Measurements from ENCODE around the gene NOP53.
"Not testable (repeated sequence)": the region's sequence is repeated elsewhere in the genome, so short reads cannot be mapped to it uniquely, and the experiment has no call there.

NOP53 gene

GRCh38 chr19:47719047-47719859 lies 26.1 kb upstream of the NOP53 start:
- in situ Hi-C loops (cut with HindIII; ENCODE audit: low sequenced_read_pairs) = no loop called here
- no peak for TF ChIP-seq CTCF (IDR thresholded peaks at IDR 0.05; ENCODE audit: low read depth, low read length)
- DNase-seq (ENCODE audit: low read depth, low spot score) = peak; percentile 96
- no peak overlapping the region for H3K4me3 ChIP-seq (ENCODE audit: low read depth, low read length)

GRCh38 chr19:47720669-47721422 lies 24.5 kb upstream of the NOP53 start:
- no peak overlapping the region for H3K4me3 ChIP-seq (ENCODE audit: low read depth, low read length)
- DNase-seq (ENCODE audit: low read depth, low spot score) = no peak
- in situ Hi-C loops (cut with HindIII; ENCODE audit: low sequenced_read_pairs) = no loop called here
- TF ChIP-seq CTCF (IDR thresholded peaks at IDR 0.05; ENCODE audit: low read depth, low read length) = no peak

GRCh38 chr19:47723581-47723940 lies 21.8 kb upstream of the NOP53 start:
- H3K4me3 ChIP-seq (ENCODE audit: low read depth, low read length) = no peak overlapping the region
- in situ Hi-C loops (cut with HindIII; ENCODE audit: low sequenced_read_pairs) = no loop called here
- DNase-seq (ENCODE audit: low read depth, low spot score) = peak; percentile 88
- TF ChIP-seq CTCF (IDR thresholded peaks at IDR 0.05; ENCODE audit: low read depth, low read length) = no peak

- DNase-seq (ENCODE audit: low read depth, low spot score) = no peak
- no peak for TF ChIP-seq CTCF (IDR thresholded peaks at IDR 0.05; ENCODE audit: low read depth, low read length)
- in situ Hi-C loops (cut with HindIII; ENCODE audit: low sequenced_read_pairs) = no loop called here
- H3K4me3 ChIP-seq (ENCODE audit: low read depth, low read length) = no peak overlapping the region
Observed at GRCh38 chr19:47725759-47726401, 19.5 kb upstream of the NOP53 start.

GRCh38 chr19:47726467-47726866 lies 18.9 kb upstream of the NOP53 start:
- peak; percentile 64 for DNase-seq (ENCODE audit: low read depth, low spot score)
- no peak overlapping the region for H3K4me3 ChIP-seq (ENCODE audit: low read depth, low read length)
- TF ChIP-seq CTCF (IDR thresholded peaks at IDR 0.05; ENCODE audit: low read depth, low read length) = no peak
- in situ Hi-C loops (cut with HindIII; ENCODE audit: low sequenced_read_pairs) = no loop called here

- DNase-seq (ENCODE audit: low read depth, low spot score); in situ Hi-C loops (cut with HindIII; ENCODE audit: low sequenced_read_pairs): not testable (repeated sequence)
Observed at GRCh38 chr19:47728295-47728694, 17.1 kb upstream of the NOP53 start.

GRCh38 chr19:47729468-47729798 lies 15.9 kb upstream of the NOP53 start:
- TF ChIP-seq CTCF (IDR thresholded peaks at IDR 0.05; ENCODE audit: low read depth, low read length) = no peak
- H3K4me3 ChIP-seq (ENCODE audit: low read depth, low read length) = peak overlapping the region; percentile 18
- peak; percentile 84 for DNase-seq (ENCODE audit: low read depth, low spot score)
- in situ Hi-C loops (cut with HindIII; ENCODE audit: low sequenced_read_pairs) = no loop called here

More at GRCh38 chr19:47728295-47728694, 17.1 kb upstream of the NOP53 start:
- not testable (repeated sequence) for H3K4me3 ChIP-seq (ENCODE audit: low read depth, low read length)

Measured in astrocyte of the spinal cord (primary cell).